ENCODE data around the gene HPGDS. TPM values are rescaled to one million over a fixed set of nuclear protein-coding genes. Genes with fewer than 3 reads are reported as not detected.
"Not testable (repeated sequence)": the region's sequence is repeated elsewhere in the genome, so short reads cannot be mapped to it uniquely, and the experiment has no call there.

Gene HPGDS
- total RNA-seq, 4 donors from 2014 or later = 0.53 TPM; not detected in 3

GRCh38 chr4:94332983-94333590 lies 9.5 kb downstream of the HPGDS start:
- peaks cover 0 to 10% of the 10 kb centered on the region in 2 donors for H3K4me1 ChIP-seq
- H3K27me3 ChIP-seq = no peaks in the 10 kb centered on the region
- no peak for TF ChIP-seq POLR2A (IDR thresholded peaks at IDR 0.05)
- TF ChIP-seq, protein P1, sequence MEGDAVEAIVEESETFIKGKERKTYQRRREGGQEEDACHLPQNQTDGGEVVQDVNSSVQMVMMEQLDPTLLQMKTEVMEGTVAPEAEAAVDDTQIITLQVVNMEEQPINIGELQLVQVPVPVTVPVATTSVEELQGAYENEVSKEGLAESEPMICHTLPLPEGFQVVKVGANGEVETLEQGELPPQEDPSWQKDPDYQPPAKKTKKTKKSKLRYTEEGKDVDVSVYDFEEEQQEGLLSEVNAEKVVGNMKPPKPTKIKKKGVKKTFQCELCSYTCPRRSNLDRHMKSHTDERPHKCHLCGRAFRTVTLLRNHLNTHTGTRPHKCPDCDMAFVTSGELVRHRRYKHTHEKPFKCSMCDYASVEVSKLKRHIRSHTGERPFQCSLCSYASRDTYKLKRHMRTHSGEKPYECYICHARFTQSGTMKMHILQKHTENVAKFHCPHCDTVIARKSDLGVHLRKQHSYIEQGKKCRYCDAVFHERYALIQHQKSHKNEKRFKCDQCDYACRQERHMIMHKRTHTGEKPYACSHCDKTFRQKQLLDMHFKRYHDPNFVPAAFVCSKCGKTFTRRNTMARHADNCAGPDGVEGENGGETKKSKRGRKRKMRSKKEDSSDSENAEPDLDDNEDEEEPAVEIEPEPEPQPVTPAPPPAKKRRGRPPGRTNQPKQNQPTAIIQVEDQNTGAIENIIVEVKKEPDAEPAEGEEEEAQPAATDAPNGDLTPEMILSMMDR (IDR thresholded peaks at IDR 0.05 in 4 of 5, conservative IDR thresholded peaks at IDR 0.05 in 1 of 5) = peak in 4 of 5 experiments; percentile 12 to 47 (median 36)
- in situ Hi-C loops (cut with MboI; ENCODE audit: low sequenced_read_pairs in 4 of 4) = no loop called here
- intact Hi-C loops (cut with DNase I; ENCODE audit: low total_unique reads) = loop anchor here (10.0 kb wide), 1 partner anchor 62 kb away; no protein-coding TSS in a partner anchor
- ATAC-seq = peak; percentile 65 to 68
- no peaks in the 10 kb centered on the region for H3K9me3 ChIP-seq
- no peak overlapping the region for H3K4me3 ChIP-seq
- H3K27ac ChIP-seq = no peak overlapping the region
- no peak for DNase-seq
- H3K36me3 ChIP-seq = no peaks in the 10 kb centered on the region

DNA sequence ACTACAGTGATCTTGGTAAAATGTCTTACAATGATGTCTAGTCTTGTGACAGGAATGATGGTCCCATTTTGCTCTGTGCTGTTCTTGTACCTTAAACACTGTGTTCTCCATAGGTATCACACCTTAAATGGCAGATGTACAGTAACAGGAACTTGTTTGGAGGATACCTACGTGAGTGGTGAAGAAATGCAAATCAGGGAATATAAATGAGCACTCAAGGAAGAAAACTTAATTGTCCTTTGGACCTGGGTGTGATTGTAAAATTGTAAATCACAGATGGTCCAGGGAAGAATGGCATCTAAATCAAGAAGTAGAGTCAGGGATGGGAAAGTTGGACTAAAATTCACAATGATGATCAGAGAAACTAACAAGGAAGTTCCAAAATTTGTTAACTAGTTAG lies 12.7 kb downstream of the HPGDS start:
- H3K36me3 ChIP-seq = no peaks in the 10 kb centered on the region
- DNase-seq = no peak
- intact Hi-C loops (cut with DNase I; ENCODE audit: low total_unique reads) = loop anchor here (10.0 kb wide), 1 partner anchor 65 kb away; no protein-coding TSS in a partner anchor
- no peak for ATAC-seq
- no peak for TF ChIP-seq POLR2A (IDR thresholded peaks at IDR 0.05)
- TF ChIP-seq, protein P1 (IDR thresholded peaks at IDR 0.05 in 4 of 5, conservative IDR thresholded peaks at IDR 0.05 in 1 of 5) = no peak
- in situ Hi-C loops (cut with MboI; ENCODE audit: low sequenced_read_pairs in 4 of 4) = no loop called here
- H3K4me1 ChIP-seq = peaks cover 0 to 6% of the 10 kb centered on the region in 2 donors
- H3K27me3 ChIP-seq = no peaks in the 10 kb centered on the region
- no peak overlapping the region for H3K27ac ChIP-seq
- H3K4me3 ChIP-seq = no peak overlapping the region
- H3K9me3 ChIP-seq = no peaks in the 10 kb centered on the region

DNA sequence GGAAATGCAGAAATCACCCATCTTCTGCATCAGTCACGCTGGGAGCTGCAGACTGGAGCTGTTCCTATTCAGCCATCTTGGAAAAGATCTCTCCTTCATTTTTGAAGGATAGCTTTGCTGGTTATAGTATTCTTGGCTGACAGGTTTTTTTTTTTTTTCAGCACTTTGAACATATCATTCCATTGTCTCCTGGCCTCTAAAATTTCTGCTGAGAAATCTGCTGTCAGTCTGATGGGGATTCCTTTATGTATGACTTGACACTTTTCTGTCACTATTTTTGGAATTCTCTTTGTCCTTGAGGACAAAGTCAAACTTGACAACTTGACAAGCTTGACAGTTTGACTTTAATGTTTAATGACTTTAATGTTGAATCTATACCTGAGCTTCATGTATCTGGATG lies 16.8 kb downstream of the HPGDS start:
- ATAC-seq = no peak

DNA sequence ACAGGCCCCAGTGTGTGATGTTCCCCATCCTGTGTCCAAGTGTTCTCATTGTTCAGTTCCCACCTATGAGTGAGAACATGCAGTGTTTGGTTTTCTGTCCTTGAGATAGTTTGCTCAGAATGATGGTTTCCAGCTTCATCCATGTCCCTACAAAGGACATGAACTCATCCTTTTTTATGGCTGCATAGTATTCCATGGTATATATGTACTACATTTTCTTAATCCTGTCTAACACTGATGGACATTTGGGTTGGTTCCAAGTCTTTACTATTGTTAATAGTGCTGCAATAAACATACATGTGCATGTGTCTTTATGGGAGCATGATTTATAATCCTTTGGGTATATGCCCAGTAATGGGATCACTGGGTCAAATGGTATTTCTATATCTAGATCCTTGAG lies 22.7 kb downstream of the HPGDS start:
- in situ Hi-C loops (cut with MboI; ENCODE audit: low sequenced_read_pairs in 4 of 4); H3K36me3 ChIP-seq; DNase-seq; H3K4me1 ChIP-seq; H3K9me3 ChIP-seq; H3K27ac ChIP-seq; ATAC-seq; H3K27me3 ChIP-seq; H3K4me3 ChIP-seq; intact Hi-C loops (cut with DNase I; ENCODE audit: low total_unique reads): not testable (repeated sequence)

More for the DNA sequence above, 16.8 kb downstream of the HPGDS start:
- Histone ChIP-seq H3K4me1 (no peaks in the 10 kb centered on the region), H3K27me3 (no peaks in the 10 kb centered on the region), H3K27ac (no peak overlapping the region), H3K9me3 (no peaks in the 10 kb centered on the region), H3K4me3 (peak overlapping the region in 1 of 4 donors; percentile 2), H3K36me3 (no peaks in the 10 kb centered on the region)
- TF ChIP-seq POLR2A (IDR thresholded peaks at IDR 0.05) = no peak
- TF ChIP-seq, protein P1 (IDR thresholded peaks at IDR 0.05 in 4 of 5, conservative IDR thresholded peaks at IDR 0.05 in 1 of 5) = no peak
- intact Hi-C loops (cut with DNase I; ENCODE audit: low total_unique reads) = no loop called here
- DNase-seq = no peak
- in situ Hi-C loops (cut with MboI; ENCODE audit: low sequenced_read_pairs in 4 of 4) = no loop called here

- ATAC-seq = peak; percentile 68 to 80
- Histone ChIP-seq H3K9me3 (no peaks in the 10 kb centered on the region), H3K4me1 (no peaks in the 10 kb centered on the region), H3K36me3 (no peaks in the 10 kb centered on the region), H3K4me3 (no peak overlapping the region), H3K27ac (no peak overlapping the region), H3K27me3 (no peaks in the 10 kb centered on the region)
- DNase-seq = no peak
- intact Hi-C loops (cut with DNase I; ENCODE audit: low total_unique reads) = loop anchor here (5.0 to 10.0 kb wide), 2 partner anchors 85 to 287 kb away; no protein-coding TSS in a partner anchor
- in situ Hi-C loops (cut with MboI; ENCODE audit: low sequenced_read_pairs in 4 of 4) = no loop called here
- TF ChIP-seq, protein P1 (IDR thresholded peaks at IDR 0.05 in 4 of 5, conservative IDR thresholded peaks at IDR 0.05 in 1 of 5) = no peak
- no peak for TF ChIP-seq POLR2A (IDR thresholded peaks at IDR 0.05)
Measured at GRCh38 chr4:94307231-94307871, 35.3 kb downstream of the HPGDS start.
